Panc1 (cell line): ENCODE results near the gene SERTAD2.

Source experiments
- POLR2AphosphoS5 ChIP-seq: IDR thresholded peaks from 2 replicates; pipeline ENCODE4 v1.6.1; 2012; ENCODE audit warnings: mild to moderate bottlenecking, low read depth, low read length, moderate library complexity
- TF ChIP-seq, protein P1 (sequence below): fragments of 450-650 bp; IDR thresholded peaks from 2 replicates; pipeline ENCODE4 v1.5.1; 2017; ENCODE audit warnings: mild to moderate bottlenecking
- TF ChIP-seq, protein P2 (sequence below), 2 experiments: IDR thresholded peaks; 2 replicates each; pipeline ENCODE4 v1.6.1; 2011 to 2012; ENCODE audit warnings: low read depth in 2 of 2, control low read depth in 1 of 2, low read length in 1 of 2, mild to moderate bottlenecking in 1 of 2, moderate library complexity in 1 of 2; ENCODE audit not compliant: insufficient read depth in 1 of 2

DNA sequence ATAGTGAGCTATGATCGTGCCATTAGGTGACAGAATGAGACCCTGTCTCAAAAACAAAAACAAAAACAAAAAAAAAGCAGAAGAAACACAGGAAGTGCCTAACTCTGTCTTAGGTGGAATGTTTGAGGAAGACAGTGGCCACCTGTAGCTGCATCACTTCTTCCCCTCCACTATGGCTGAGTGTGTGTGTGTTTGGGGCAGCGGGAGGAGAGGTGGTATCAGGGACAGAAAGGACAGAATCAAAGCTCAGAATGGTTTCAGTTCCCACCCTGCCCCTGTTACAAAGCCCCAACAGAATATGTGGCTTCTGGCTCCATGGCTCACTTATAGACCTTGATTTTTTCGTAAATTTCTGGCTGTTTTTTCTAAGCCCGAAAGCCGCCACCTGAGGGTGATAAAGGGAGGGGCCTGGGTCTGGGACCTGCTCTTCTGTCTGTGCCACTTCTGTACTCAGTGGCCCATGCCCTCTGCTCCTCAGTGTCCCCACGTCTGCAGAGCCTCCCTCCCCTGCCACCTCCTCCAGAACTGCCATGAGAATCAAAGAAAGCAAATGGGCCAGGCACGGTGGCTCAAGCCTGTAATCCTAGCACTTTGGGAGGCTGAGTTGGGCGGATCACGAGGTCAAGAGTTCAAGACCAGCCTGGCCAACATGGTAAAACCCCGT, 27.4 kb downstream of the SERTAD2 start:
- TF ChIP-seq, protein P1, sequence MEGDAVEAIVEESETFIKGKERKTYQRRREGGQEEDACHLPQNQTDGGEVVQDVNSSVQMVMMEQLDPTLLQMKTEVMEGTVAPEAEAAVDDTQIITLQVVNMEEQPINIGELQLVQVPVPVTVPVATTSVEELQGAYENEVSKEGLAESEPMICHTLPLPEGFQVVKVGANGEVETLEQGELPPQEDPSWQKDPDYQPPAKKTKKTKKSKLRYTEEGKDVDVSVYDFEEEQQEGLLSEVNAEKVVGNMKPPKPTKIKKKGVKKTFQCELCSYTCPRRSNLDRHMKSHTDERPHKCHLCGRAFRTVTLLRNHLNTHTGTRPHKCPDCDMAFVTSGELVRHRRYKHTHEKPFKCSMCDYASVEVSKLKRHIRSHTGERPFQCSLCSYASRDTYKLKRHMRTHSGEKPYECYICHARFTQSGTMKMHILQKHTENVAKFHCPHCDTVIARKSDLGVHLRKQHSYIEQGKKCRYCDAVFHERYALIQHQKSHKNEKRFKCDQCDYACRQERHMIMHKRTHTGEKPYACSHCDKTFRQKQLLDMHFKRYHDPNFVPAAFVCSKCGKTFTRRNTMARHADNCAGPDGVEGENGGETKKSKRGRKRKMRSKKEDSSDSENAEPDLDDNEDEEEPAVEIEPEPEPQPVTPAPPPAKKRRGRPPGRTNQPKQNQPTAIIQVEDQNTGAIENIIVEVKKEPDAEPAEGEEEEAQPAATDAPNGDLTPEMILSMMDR, result no peak
- TF ChIP-seq POLR2AphosphoS5, result no peak
- TF ChIP-seq, protein P2, sequence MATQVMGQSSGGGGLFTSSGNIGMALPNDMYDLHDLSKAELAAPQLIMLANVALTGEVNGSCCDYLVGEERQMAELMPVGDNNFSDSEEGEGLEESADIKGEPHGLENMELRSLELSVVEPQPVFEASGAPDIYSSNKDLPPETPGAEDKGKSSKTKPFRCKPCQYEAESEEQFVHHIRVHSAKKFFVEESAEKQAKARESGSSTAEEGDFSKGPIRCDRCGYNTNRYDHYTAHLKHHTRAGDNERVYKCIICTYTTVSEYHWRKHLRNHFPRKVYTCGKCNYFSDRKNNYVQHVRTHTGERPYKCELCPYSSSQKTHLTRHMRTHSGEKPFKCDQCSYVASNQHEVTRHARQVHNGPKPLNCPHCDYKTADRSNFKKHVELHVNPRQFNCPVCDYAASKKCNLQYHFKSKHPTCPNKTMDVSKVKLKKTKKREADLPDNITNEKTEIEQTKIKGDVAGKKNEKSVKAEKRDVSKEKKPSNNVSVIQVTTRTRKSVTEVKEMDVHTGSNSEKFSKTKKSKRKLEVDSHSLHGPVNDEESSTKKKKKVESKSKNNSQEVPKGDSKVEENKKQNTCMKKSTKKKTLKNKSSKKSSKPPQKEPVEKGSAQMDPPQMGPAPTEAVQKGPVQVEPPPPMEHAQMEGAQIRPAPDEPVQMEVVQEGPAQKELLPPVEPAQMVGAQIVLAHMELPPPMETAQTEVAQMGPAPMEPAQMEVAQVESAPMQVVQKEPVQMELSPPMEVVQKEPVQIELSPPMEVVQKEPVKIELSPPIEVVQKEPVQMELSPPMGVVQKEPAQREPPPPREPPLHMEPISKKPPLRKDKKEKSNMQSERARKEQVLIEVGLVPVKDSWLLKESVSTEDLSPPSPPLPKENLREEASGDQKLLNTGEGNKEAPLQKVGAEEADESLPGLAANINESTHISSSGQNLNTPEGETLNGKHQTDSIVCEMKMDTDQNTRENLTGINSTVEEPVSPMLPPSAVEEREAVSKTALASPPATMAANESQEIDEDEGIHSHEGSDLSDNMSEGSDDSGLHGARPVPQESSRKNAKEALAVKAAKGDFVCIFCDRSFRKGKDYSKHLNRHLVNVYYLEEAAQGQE (IDR thresholded peaks at IDR 0.05; ENCODE audit: insufficient read depth in 1 of 2, low read depth in 2 of 2, low read length in 1 of 2), result no peak
